GM12878 (cell line): ENCODE results near the gene ZNF451. TPM values are rescaled to one million over a fixed set of nuclear protein-coding genes. Genes with fewer than 3 reads are reported as not detected.
A peak's percentile ranks its signal among the peaks of the same experiment; 100 is the strongest.
"Not testable (repeated sequence)": the region's sequence is repeated elsewhere in the genome, so short reads cannot be mapped to it uniquely, and the experiment has no call there.

Experiments
- ATAC-seq: fragments of 200-7000 bp; cut with Tn5 transposase; 3 replicates; pipeline ENCODE4 v1.9.1; 2020; ENCODE audit warnings: mild to moderate bottlenecking, moderate library complexity
- BruUV-seq: library from RNA; stranded (reverse); fragments of 400-500 nt; replicated peaks from 2 replicates; lab custom pipeline; 2021; lab: Mats Ljungman, UMichigan
- CTCF ChIA-PET: fragments of 300-600 bp; sonication (Branson Sonifier 250); formaldehyde crosslinking; extraction: SDS; loops from one replicate; lab custom pipeline; 2021; ENCODE audit warnings: inconsistent platforms; lab: Yijun Ruan, JAX
- POLR2A ChIA-PET: fragments of 350-600 bp; formaldehyde crosslinking; extraction: SDS; loops from one replicate; lab custom pipeline; 2021; ENCODE audit warnings: inconsistent platforms; lab: Charles Lee
- RAD21 ChIA-PET: fragments of 300-600 bp; sonication (Branson Sonifier 250); formaldehyde crosslinking; loops from one replicate; lab custom pipeline; 2023; ENCODE audit warnings: antibody characterized with exemption; ENCODE audit not compliant: unreplicated experiment; lab: Charles Lee
- SMC1A ChIA-PET: fragments of 300-600 bp; sonication (Branson Sonifier 250); formaldehyde crosslinking; loops from one replicate; lab custom pipeline; 2023; ENCODE audit not compliant: unreplicated experiment, uncharacterized antibody; lab: Charles Lee
- DNase-seq: peaks from one replicate; pipeline ENCODE4 v3.0.0-alpha.2; 2011; ENCODE audit warnings: low read depth, low spot score
- FAIRE-seq: peaks from 3 replicates; lab custom pipeline; 2011; peaks lifted over from hg19 to GRCh38; lab: Jason Lieb, UNC
- H2AFZ ChIP-seq: 2 replicates; pipeline ENCODE4 v1.6.0; 2011; ENCODE audit warnings: low read depth, low read length, control low read depth; ENCODE audit not compliant: control insufficient read depth
- H3K27ac ChIP-seq: 2 replicates; pipeline ENCODE4 v1.5.1; 2011; ENCODE audit warnings: control low read depth; ENCODE audit not compliant: control insufficient read depth, insufficient read depth
- H3K27me3 ChIP-seq, 2 experiments: replicated peaks in 1 of 2; 2 replicates each; pipeline versions ENCODE4 v1.6.0 to v1.6.1; 2011; ENCODE audit warnings: low read length in 1 of 2; ENCODE audit not compliant: control insufficient read depth in 2 of 2, insufficient read depth in 2 of 2
- H3K36me3 ChIP-seq, 2 experiments: 2 replicates each; pipeline ENCODE4 v1.5.1; 2011; ENCODE audit warnings: low read length in 1 of 2; ENCODE audit not compliant: control insufficient read depth in 2 of 2, insufficient read depth in 2 of 2
- H3K4me1 ChIP-seq: 2 replicates; pipeline ENCODE4 v1.6.1; 2011; ENCODE audit warnings: mild to moderate bottlenecking, low read length, moderate library complexity, mixed read lengths; ENCODE audit not compliant: control insufficient read depth, insufficient read depth
- H3K4me2 ChIP-seq: 2 replicates; pipeline ENCODE4 v1.6.0; 2011; ENCODE audit warnings: control low read depth; ENCODE audit not compliant: control insufficient read depth, insufficient read depth
- H3K4me3 ChIP-seq: fragments of 200-600 bp; sonication (generic); 2 replicates; pipeline ENCODE4 v1.5.1; 2016
- H3K79me2 ChIP-seq: 2 replicates; pipeline ENCODE4 v1.6.0; 2011; ENCODE audit warnings: low read length; ENCODE audit not compliant: control insufficient read depth, insufficient read depth
- H3K9ac ChIP-seq: 2 replicates; pipeline ENCODE4 v1.8.0; 2011; ENCODE audit warnings: low read length, control low read depth, mixed read lengths; ENCODE audit not compliant: control insufficient read depth, insufficient read depth
- H3K9me3 ChIP-seq: replicated peaks from 3 replicates; pipeline ENCODE4 v1.5.1; 2011; ENCODE audit warnings: mild to moderate bottlenecking, low read length; ENCODE audit not compliant: control insufficient read depth, insufficient read depth
- H4K20me1 ChIP-seq: 2 replicates; pipeline ENCODE4 v1.6.0; 2011; ENCODE audit not compliant: control insufficient read depth, insufficient read depth
- RCOR1 ChIP-seq: conservative IDR thresholded peaks from 2 replicates; pipeline ENCODE4 v1.6.1; 2012; ENCODE audit warnings: low read depth, low read length, improper control_type of control experiment
- SKIL ChIP-seq: fragments of 450-650 bp; IDR thresholded peaks from 2 replicates; pipeline ENCODE4 v1.6.1; 2017; ENCODE audit warnings: mild to moderate bottlenecking, low read depth, inconsistent platforms; ENCODE audit not compliant: poor library complexity, severe bottlenecking
- STAT1 ChIP-seq: fragments of 450-650 bp; conservative IDR thresholded peaks from 2 replicates; pipeline ENCODE4 v1.6.1; 2014; ENCODE audit warnings: antibody characterized with exemption, mild to moderate bottlenecking
- USF1 ChIP-seq: IDR thresholded peaks from 2 replicates; pipeline ENCODE4 v1.6.1; 2011; ENCODE audit warnings: borderline replicate concordance, low read depth, mild to moderate bottlenecking, moderate library complexity, mixed read lengths, low read length; ENCODE audit not compliant: insufficient read depth; ENCODE audit errors: extremely low read length
- WGBS: methylation state at CpG from one replicate; pipeline ENCODE4 v1.1.6; 2016; ENCODE audit warnings: low lambda C conversion rate; ENCODE audit not compliant: insufficient replicate concordance, insufficient coverage; ENCODE audit errors: missing lambda C conversion rate; 5-methylcytosine and 5-hydroxymethylcytosine counted together
- in situ Hi-C: fragments of 300-500 bp; cut with MboI; formaldehyde crosslinking; loops from 9 replicates; pipeline ENCODE4 v1.14.3; 2018; ENCODE audit warnings: mixed read lengths
- intact Hi-C: fragments of 100-400 bp; cut with micrococcal nuclease; formaldehyde crosslinking; loops from one replicate; pipeline ENCODE4 v1.14.2; 2022; ENCODE audit not compliant: unreplicated experiment
- polyA plus RNA-seq, 11 experiments: library from polyadenylated mRNA; depleted of rRNA in 4 of 11; unstranded in 6 of 11; stranded (reverse) in 5 of 11; fragments of >200 nt; fragmentation: Nextera tagmentation in 4 of 11; fragmentation: Illumina TruSeq in 1 of 11; extraction: Ambion mirVana in 4 of 11; extraction: Trizol in 1 of 11; gene quantifications; 1 replicate in 1 of 11; 2 replicates in 10 of 11; pipeline versions ENCODE4 v1.2.1 to v1.2.3, GENCODE V29; 2011 to 2016; ENCODE audit warnings: inconsistent platforms in 2 of 11, missing spikeins in 2 of 11, low read depth in 1 of 11
- total RNA-seq, 4 experiments: library from RNA; depleted of rRNA in 3 of 4; stranded (reverse); fragments of >200 nt in 3 of 4; fragmentation: Illumina TruSeq in 1 of 4; extraction: Trizol in 1 of 4; gene quantifications; 2 replicates each; pipeline versions ENCODE4 v1.2.1 to v1.2.3, GENCODE V29; 2013 to 2021
- TF ChIP-seq, protein P1 (sequence below): fragments of 450-650 bp; formaldehyde crosslinking; IDR thresholded peaks from 2 replicates; pipeline ENCODE4 v1.5.0; 2022; ENCODE audit warnings: mild to moderate bottlenecking, missing genetic modification characterization

ZNF451 gene
- total and polyA plus RNA-seq, 10 of the 15 experiments (the other 5 are each of a cell fraction or from before 2014, with no cell fraction given): 6.5 to 44.4 (median 23.8) TPM

- TF ChIP-seq SKIL: peak; percentile 36
- H4K20me1 ChIP-seq, H3K27me3 ChIP-seq, POLR2A ChIA-PET, RAD21 ChIA-PET, ATAC-seq, DNase-seq, FAIRE-seq, in situ Hi-C loops, H3K4me1 ChIP-seq, H2AFZ ChIP-seq, H3K27ac ChIP-seq, CTCF ChIA-PET, H3K9me3 ChIP-seq: not testable (repeated sequence)
- 65% methylated on average over 6 of the region's 6 CpGs for WGBS
- H3K4me2 ChIP-seq: peak overlapping the region; percentile 75; the same call in 1 of the 2 replicates
- intact Hi-C loops: loop anchor here (5.0 kb wide), 1 partner anchor 91 kb away; the partner anchor contains the start of gene BEND6
- BruUV-seq: TSS peak; percentile 55
- H3K9ac ChIP-seq: peak overlapping the region; percentile 39; the same call in 1 of the 2 replicates
- SMC1A ChIA-PET: interaction anchor here (0.9 to 1.4 kb wide), 2 partner anchors 10 to 143 kb away, joined by 3 read pairs; no protein-coding TSS in a partner anchor
- H3K36me3 ChIP-seq: peaks cover 4 to 16% of the 10 kb centered on the region in 2 experiments
- H3K79me2 ChIP-seq: peaks cover 29% of the 10 kb centered on the region
- H3K4me3 ChIP-seq: peak overlapping the region; percentile 65; the same call in 1 of the 2 replicates
Observed at GRCh38 chr6:57047859-57048258, 42.1 kb upstream of the ZNF451 start.

GRCh38 chr6:57048577-57048976 lies 41.4 kb upstream of the ZNF451 start:
- FAIRE-seq: no peak
- DNase-seq: no peak
- Histone ChIP-seq H3K9me3 (no peaks in the 10 kb centered on the region; the same call in 2 of the 3 replicates), H4K20me1 (no peaks in the 10 kb centered on the region), H3K4me2 (peak overlapping the region; percentile 75), H3K27me3 (no peaks in the 10 kb centered on the region), H2AFZ (no peak overlapping the region), H3K9ac (no peak overlapping the region), H3K79me2 (peaks cover 29% of the 10 kb centered on the region), H3K36me3 (peaks cover 4 to 16% of the 10 kb centered on the region in 2 experiments), H3K4me3 (peak overlapping the region; percentile 65; the same call in 1 of the 2 replicates), H3K4me1 (peaks cover 5% of the 10 kb centered on the region; the same call in 1 of the 2 replicates), H3K27ac (no peak overlapping the region)
- WGBS: 83% methylated on average over 5 of the region's 5 CpGs
- CTCF ChIA-PET: interaction anchor here (1.3 kb wide), 1 partner anchor 144 kb away, joined by 4 read pairs; no protein-coding TSS in a partner anchor
- RAD21 ChIA-PET: no interaction called here
- SMC1A ChIA-PET: interaction anchor here (0.9 to 1.4 kb wide), 3 partner anchors 9 to 144 kb away, joined by 3 read pairs; no protein-coding TSS in a partner anchor
- no peak for ATAC-seq
- in situ Hi-C loops: no loop called here
- BruUV-seq: no TSS peak
- intact Hi-C loops: loop anchor here (5.0 kb wide), 1 partner anchor 91 kb away; the partner anchor contains the start of gene BEND6
- POLR2A ChIA-PET: no interaction called here
- TF ChIP-seq USF1 (no peak), STAT1 (no peak), RCOR1 (no peak)
- TF ChIP-seq, protein P1, sequence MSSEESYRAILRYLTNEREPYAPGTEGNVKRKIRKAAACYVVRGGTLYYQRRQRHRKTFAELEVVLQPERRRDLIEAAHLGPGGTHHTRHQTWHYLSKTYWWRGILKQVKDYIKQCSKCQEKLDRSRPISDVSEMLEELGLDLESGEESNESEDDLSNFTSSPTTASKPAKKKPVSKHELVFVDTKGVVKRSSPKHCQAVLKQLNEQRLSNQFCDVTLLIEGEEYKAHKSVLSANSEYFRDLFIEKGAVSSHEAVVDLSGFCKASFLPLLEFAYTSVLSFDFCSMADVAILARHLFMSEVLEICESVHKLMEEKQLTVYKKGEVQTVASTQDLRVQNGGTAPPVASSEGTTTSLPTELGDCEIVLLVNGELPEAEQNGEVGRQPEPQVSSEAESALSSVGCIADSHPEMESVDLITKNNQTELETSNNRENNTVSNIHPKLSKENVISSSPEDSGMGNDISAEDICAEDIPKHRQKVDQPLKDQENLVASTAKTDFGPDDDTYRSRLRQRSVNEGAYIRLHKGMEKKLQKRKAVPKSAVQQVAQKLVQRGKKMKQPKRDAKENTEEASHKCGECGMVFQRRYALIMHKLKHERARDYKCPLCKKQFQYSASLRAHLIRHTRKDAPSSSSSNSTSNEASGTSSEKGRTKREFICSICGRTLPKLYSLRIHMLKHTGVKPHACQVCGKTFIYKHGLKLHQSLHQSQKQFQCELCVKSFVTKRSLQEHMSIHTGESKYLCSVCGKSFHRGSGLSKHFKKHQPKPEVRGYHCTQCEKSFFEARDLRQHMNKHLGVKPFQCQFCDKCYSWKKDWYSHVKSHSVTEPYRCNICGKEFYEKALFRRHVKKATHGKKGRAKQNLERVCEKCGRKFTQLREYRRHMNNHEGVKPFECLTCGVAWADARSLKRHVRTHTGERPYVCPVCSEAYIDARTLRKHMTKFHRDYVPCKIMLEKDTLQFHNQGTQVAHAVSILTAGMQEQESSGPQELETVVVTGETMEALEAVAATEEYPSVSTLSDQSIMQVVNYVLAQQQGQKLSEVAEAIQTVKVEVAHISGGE: no peak
